Testis (tissue), 2 donors: Measurements from ENCODE around the gene ABCC10.

Experiments used
- CTCF ChIP-seq, 3 experiments: fragments of 450-650 bp in 2 of 3; fragments of 200-600 bp in 1 of 3; sonication (generic) in 1 of 3; IDR thresholded peaks; one replicate each; pipeline ENCODE4 v1.5.1; 2016 to 2019; ENCODE audit warnings: antibody characterized with exemption in 3 of 3, mild to moderate bottlenecking in 2 of 3, moderate library complexity in 1 of 3
- POLR2A ChIP-seq: fragments of 450-650 bp; IDR thresholded peaks from one replicate; pipeline ENCODE4 v1.6.1; 2017; ENCODE audit warnings: antibody characterized with exemption, mild to moderate bottlenecking, moderate library complexity

DNA sequence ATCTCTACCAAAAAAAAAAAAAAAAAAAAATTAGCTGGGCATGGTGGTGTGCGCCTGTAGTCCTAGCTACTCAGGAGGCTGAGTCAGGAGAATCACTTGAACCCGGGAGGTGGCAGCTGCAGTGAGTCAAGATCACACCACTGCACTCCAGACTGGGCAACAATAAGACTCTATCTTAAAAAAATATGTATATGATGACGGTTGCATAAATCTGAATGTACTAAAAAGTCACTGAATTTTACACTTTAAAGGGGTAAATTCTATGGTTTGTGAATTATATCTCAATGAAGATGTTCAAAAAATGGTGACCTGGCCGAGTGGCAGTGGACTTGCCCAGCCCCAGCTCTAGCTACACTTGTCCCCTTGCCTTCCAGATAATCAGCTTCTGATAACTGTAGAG lies 10.4 kb upstream of the ABCC10 start:
- no peak for TF ChIP-seq CTCF (IDR thresholded peaks at IDR 0.05)
- TF ChIP-seq POLR2A: no peak
